RWPE1 (cell line): ENCODE data around the gene SLC36A1.
"Not testable (repeated sequence)": the region's sequence is repeated elsewhere in the genome, so short reads cannot be mapped to it uniquely, and the experiment has no call there.

Experiments
- CTCF ChIA-PET: fragments of 350-600 bp; sonication (Branson Sonifier 250); formaldehyde crosslinking; extraction: SDS; loops from one replicate; lab custom pipeline; 2021; lab: Yijun Ruan, JAX
- POLR2A ChIA-PET: fragments of 400-600 bp; formaldehyde crosslinking; extraction: SDS; loops from one replicate; lab custom pipeline; 2020; ENCODE audit warnings: antibody characterized with exemption; ENCODE audit not compliant: low non-redundant PET; lab: Yijun Ruan, JAX
- DNase-seq: peaks from one replicate; pipeline ENCODE4 v3.0.0; 2012; ENCODE audit warnings: low spot score
- H3K27ac ChIP-seq: fragments of 450-650 bp; 2 replicates; pipeline ENCODE4 v1.5.1; 2017
- TF ChIP-seq, protein P1 (sequence below): fragments of 450-650 bp; conservative IDR thresholded peaks from 2 replicates; pipeline ENCODE4 v1.5.1; 2017; ENCODE audit warnings: low read depth, mild to moderate bottlenecking

SLC36A1 gene

DNA sequence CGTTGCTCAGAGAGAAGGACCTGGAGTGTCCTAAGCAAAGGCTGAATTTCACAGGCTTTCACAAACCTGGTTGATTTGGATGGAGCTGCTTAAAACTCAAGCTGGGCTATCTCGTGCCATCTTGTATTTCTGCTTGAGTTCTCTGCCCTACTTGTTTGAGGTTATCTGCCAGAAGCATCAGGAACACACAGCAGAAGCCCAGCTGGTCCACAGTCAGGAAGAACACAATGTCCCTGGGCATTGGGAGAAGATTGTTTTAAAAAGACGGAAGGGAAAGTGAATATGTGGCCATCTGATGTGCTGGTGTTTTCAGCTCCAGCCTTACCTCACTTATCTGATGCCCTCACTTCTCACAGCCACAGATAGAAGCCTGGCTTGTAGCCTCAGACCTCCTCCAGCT, 32.9 kb upstream of the SLC36A1 start:
- CTCF ChIA-PET: no interaction called here
- POLR2A ChIA-PET: no interaction called here
- DNase-seq: no peak
- no peak overlapping the region for H3K27ac ChIP-seq
- TF ChIP-seq, protein P1, sequence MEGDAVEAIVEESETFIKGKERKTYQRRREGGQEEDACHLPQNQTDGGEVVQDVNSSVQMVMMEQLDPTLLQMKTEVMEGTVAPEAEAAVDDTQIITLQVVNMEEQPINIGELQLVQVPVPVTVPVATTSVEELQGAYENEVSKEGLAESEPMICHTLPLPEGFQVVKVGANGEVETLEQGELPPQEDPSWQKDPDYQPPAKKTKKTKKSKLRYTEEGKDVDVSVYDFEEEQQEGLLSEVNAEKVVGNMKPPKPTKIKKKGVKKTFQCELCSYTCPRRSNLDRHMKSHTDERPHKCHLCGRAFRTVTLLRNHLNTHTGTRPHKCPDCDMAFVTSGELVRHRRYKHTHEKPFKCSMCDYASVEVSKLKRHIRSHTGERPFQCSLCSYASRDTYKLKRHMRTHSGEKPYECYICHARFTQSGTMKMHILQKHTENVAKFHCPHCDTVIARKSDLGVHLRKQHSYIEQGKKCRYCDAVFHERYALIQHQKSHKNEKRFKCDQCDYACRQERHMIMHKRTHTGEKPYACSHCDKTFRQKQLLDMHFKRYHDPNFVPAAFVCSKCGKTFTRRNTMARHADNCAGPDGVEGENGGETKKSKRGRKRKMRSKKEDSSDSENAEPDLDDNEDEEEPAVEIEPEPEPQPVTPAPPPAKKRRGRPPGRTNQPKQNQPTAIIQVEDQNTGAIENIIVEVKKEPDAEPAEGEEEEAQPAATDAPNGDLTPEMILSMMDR: no peak

DNA sequence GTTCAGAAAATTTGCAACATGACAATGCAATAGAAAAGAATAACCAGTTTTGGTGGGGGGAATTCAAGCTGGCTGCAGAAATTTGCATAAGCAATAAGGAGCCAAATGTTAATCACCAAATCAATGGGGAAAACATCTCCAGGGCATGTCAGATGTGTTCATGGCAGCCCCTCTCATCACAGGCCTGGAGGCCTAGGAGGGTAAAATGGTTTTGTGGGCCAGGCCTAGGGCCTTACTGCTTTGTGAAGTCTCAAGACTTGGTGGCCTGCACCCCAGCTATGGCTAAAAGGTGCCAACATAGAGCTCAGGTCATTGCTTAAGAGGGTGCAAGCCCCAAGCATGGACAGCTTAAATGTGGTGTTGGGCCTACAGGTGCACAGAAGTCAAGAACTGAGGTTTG, 29.7 kb upstream of the SLC36A1 start:
- ChIA-PET POLR2A (no interaction called here), CTCF (interaction anchor here (0.6 to 0.7 kb wide), 2 partner anchors 35 to 554 kb away, joined by 3 read pairs; no protein-coding TSS in a partner anchor)
- TF ChIP-seq, protein P1: no peak
- no peak for DNase-seq
- H3K27ac ChIP-seq: no peak overlapping the region

DNA sequence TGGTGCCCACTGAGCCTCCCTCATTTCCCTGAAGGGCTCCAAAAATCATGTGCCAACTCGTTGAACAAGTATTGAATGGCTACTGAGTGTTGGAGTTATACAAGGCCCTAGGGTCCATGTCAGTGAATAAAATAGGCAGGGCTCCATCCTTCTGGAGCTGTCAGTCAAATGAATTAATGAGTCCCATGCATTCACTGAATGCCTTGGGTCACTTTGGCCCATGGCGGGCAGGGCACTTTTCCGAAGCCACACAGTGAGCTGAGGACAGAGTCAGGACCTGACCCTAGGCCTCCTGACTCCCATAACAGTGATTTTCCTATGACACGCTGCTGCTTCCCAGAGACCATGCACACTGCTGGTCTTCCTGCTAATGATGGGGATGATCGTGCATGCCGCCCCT, 27.3 kb upstream of the SLC36A1 start:
- ChIA-PET POLR2A (no interaction called here), CTCF (interaction anchor here (0.7 kb wide), 1 partner anchor 320 kb away, joined by 3 read pairs; no protein-coding TSS in a partner anchor)
- H3K27ac ChIP-seq: no peak overlapping the region
- DNase-seq: no peak
- TF ChIP-seq, protein P1: no peak

DNA sequence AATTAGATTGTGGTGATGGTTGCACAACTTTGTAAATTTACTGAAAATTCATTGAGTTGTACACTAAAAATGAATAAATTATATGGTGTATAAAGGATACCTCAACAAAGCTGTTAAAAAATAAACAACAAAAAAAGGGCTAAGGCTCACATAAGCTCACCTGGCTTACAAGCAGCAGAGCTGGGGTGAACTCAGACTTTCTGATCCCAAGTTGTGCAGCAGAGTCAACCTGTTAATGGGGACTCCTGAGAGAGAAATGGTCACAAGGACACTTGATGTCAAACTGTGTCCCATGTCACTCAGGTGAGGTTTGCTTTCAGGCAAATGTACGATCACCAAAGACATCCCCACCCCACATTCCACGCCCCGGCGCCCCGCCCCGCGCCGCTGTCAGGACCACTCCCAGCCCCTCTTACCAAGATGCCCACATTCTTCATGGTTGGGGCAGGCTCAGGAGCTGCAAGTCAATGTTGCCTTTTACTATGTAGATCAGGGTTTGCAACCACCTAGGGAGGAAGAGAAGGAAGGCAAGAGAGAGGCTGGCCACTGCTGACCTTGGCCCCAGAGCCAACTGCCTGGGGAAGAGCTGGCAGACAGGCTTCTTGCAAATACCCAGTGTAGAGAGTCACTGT, 22.4 kb upstream of the SLC36A1 start:
- TF ChIP-seq, protein P1: no peak
- POLR2A ChIA-PET: no interaction called here
- no peak for DNase-seq
- H3K27ac ChIP-seq: no peak overlapping the region
- CTCF ChIA-PET: no interaction called here

DNA sequence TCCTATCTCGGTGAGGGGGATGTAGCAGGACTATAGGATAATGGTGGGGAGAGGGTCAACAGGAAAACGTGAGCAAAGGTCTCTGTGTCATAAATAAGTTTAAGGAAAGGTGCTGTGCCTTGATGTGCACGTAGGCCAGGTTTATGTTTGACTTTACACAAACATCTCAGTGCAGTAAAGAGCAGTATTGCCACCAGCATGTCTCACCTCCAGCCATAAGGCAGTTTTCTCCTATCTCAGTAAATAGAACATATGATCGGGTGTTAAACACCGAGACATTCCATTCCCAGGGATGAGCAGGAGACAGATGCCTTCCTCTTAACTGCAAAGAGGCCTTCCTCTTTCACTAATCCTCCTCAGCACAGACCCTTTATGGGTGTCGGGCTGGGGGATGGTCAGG, 21.1 kb upstream of the SLC36A1 start:
- CTCF ChIA-PET: not testable (repeated sequence)

DNA sequence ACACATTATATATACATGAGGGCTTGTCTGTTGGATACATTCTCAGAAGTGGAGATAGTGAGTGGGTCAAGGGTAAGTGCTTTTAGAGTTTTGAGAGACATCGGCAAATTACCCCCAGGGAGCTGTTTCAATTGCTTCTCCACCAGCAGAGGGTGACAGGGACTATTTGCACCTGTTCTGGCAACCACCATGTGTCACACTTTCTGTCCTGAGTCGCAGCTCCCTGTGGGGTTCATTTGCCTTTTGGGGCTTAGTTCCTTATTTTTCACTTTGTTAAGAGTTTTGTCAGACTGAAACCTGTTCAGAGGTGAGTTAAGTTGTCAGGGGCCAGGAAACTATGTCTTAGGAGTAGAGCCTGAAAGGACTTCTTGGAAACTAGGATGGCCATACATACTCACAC, 20.1 kb upstream of the SLC36A1 start:
- no peak overlapping the region for H3K27ac ChIP-seq
- TF ChIP-seq, protein P1: no peak
- CTCF ChIA-PET: no interaction called here
- POLR2A ChIA-PET: no interaction called here
- DNase-seq: no peak

More for the DNA sequence above, 21.1 kb upstream of the SLC36A1 start:
- H3K27ac ChIP-seq, POLR2A ChIA-PET, DNase-seq: not testable (repeated sequence)

DNA sequence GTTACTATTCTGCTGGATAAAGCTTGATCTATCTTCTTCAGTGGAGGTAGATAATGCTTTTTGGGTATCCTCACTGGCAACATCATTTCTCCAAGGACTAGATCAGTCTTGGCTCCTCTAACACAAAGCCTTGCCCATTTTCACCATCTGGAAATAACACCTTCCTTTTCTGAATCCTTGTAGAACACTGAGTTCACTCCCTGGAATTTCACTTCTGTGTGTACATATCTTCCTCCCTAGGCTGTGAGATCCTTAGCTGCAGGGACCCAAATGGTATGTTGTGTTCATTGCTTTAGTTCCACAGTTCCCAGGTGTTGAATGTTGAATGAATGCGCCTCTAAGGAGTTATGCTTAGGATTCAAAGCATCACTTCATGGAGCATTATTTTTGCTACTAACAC, 16.7 kb upstream of the SLC36A1 start:
- ChIA-PET POLR2A (no interaction called here), CTCF (no interaction called here)
- TF ChIP-seq, protein P1: no peak
- no peak overlapping the region for H3K27ac ChIP-seq
- DNase-seq: no peak
